Keratinocyte (primary cell): ENCODE results near the gene TMCC2. TPM values are rescaled to one million over a fixed set of nuclear protein-coding genes. Genes with fewer than 3 reads are reported as not detected.
A peak's percentile ranks its signal among the peaks of the same experiment; 100 is the strongest.

Experiments used
- DNase-seq: peaks from one replicate; pipeline ENCODE4 v3.0.0-alpha.2; 2011; ENCODE audit warnings: low read depth, missing footprints, low spot score
- FAIRE-seq: peaks from 2 replicates; lab custom pipeline; 2011; peaks lifted over from hg19 to GRCh38; lab: Jason Lieb, UNC
- H2AFZ ChIP-seq: 2 replicates; pipeline ENCODE4 v1.6.0; 2012; ENCODE audit warnings: low read length, control low read depth, inconsistent platforms; ENCODE audit not compliant: control insufficient read depth
- H3K27ac ChIP-seq: 2 replicates; pipeline ENCODE4 v1.5.1; 2011; ENCODE audit warnings: low read length; ENCODE audit not compliant: control insufficient read depth, insufficient read depth
- H3K27me3 ChIP-seq: 3 replicates; pipeline ENCODE4 v1.6.0; 2011; ENCODE audit warnings: low read length; ENCODE audit not compliant: control insufficient read depth, insufficient read depth; ENCODE audit errors: extremely low read depth
- H3K36me3 ChIP-seq, 2 experiments: 2 replicates in 1 of 2; 3 replicates in 1 of 2; pipeline ENCODE4 v1.5.1; 2011; ENCODE audit warnings: low read length in 2 of 2, mild to moderate bottlenecking in 1 of 2; ENCODE audit not compliant: control insufficient read depth in 2 of 2, insufficient read depth in 2 of 2; ENCODE audit errors: extremely low read depth in 1 of 2
- H3K4me1 ChIP-seq: 3 replicates; pipeline ENCODE4 v1.5.1; 2011; ENCODE audit warnings: low read length; ENCODE audit not compliant: control insufficient read depth, insufficient read depth; ENCODE audit errors: extremely low read depth
- H3K4me2 ChIP-seq: 3 replicates; pipeline ENCODE4 v1.6.0; 2011; ENCODE audit warnings: low read depth, low read length; ENCODE audit not compliant: control insufficient read depth, insufficient read depth; ENCODE audit errors: extremely low read depth
- H3K4me3 ChIP-seq, 3 experiments: fragments of 200-600 bp in 1 of 3; sonication (generic) in 1 of 3; 2 replicates in 2 of 3; 3 replicates in 1 of 3; pipeline ENCODE4 v1.5.1; 2011 to 2016; ENCODE audit warnings: low read length in 3 of 3, mild to moderate bottlenecking in 3 of 3, control low read depth in 2 of 3, inconsistent platforms in 1 of 3, low read depth in 1 of 3, mixed read lengths in 1 of 3, mixed run types in 1 of 3, moderate library complexity in 1 of 3; ENCODE audit not compliant: control insufficient read depth in 2 of 3, insufficient read depth in 2 of 3; ENCODE audit errors: extremely low read depth in 1 of 3
- H3K79me2 ChIP-seq: 2 replicates; pipeline ENCODE4 v1.6.0; 2012; ENCODE audit warnings: low read length; ENCODE audit not compliant: control insufficient read depth, insufficient read depth
- H3K9ac ChIP-seq: 3 replicates; pipeline ENCODE4 v1.6.0; 2011; ENCODE audit warnings: low read length; ENCODE audit not compliant: control insufficient read depth, insufficient read depth; ENCODE audit errors: extremely low read depth
- H3K9me1 ChIP-seq: 3 replicates; pipeline ENCODE4 v1.6.0; 2011; ENCODE audit warnings: low read length; ENCODE audit not compliant: control insufficient read depth, insufficient read depth; ENCODE audit errors: extremely low read depth
- H3K9me3 ChIP-seq: 2 replicates; pipeline ENCODE4 v1.5.1; 2012; ENCODE audit warnings: low read depth, low read length; ENCODE audit not compliant: control insufficient read depth
- H4K20me1 ChIP-seq: 3 replicates; pipeline ENCODE4 v1.6.0; 2011; ENCODE audit warnings: low read length; ENCODE audit not compliant: control insufficient read depth, insufficient read depth; ENCODE audit errors: extremely low read depth
- CTCF ChIP-seq, 3 experiments: IDR thresholded peaks in 1 of 3; conservative IDR thresholded peaks in 1 of 3; optimal IDR thresholded peaks in 1 of 3; 2 replicates in 2 of 3; 3 replicates in 1 of 3; pipeline versions ENCODE3 to v1.5.1; 2011; ENCODE audit warnings: low read length in 3 of 3, mild to moderate bottlenecking in 3 of 3, moderate library complexity in 2 of 3, control low read depth in 1 of 3, inconsistent platforms in 1 of 3; ENCODE audit not compliant: insufficient read depth in 2 of 3; ENCODE audit errors: extremely low read depth in 1 of 3
- EZH2 ChIP-seq: IDR thresholded peaks from one replicate; pipeline ENCODE4 v1.6.1; 2012; ENCODE audit warnings: inconsistent platforms, mild to moderate bottlenecking, low read length, moderate library complexity
- dilution Hi-C: fragments of 300-500 bp; cut with MboI; formaldehyde crosslinking; loops from one replicate; pipeline ENCODE4 v1.7.0; 2020; ENCODE audit warnings: low sequenced_read_pairs; ENCODE audit not compliant: extremely low pct_ligation_motif_present
- polyA plus RNA-seq, 5 experiments: library from polyadenylated mRNA; depleted of rRNA in 3 of 5; stranded (reverse) in 3 of 5; stranded (forward) in 1 of 5; unstranded in 1 of 5; fragments of >200 nt; gene quantifications; 1 replicate in 1 of 5; 2 replicates in 3 of 5; 3 replicates in 1 of 5; pipeline versions ENCODE4 v1.2.1 to v1.2.3, GENCODE V29; 2011 to 2012; ENCODE audit warnings: missing spikeins in 2 of 5, low read depth in 1 of 5, low replicate concordance in 1 of 5

Gene TMCC2
- polyA plus RNA-seq, 1 donor (not counting 4 experiments of a cell fraction or from before 2014, with no cell fraction given) = 0.60 TPM

- dilution Hi-C loops = no loop called here
- TF ChIP-seq CTCF (optimal IDR thresholded peaks at IDR 0.05 in 1 of 3, IDR thresholded peaks at IDR 0.05 in 1 of 3, conservative IDR thresholded peaks at IDR 0.05 in 1 of 3; ENCODE audit: extremely low read depth in 1 of 3, insufficient read depth in 2 of 3, low read length in 3 of 3) = no peak
- TF ChIP-seq EZH2 = no peak
- peak within 1 kb of the TSS; percentile 65 to 93 (median 91) for H3K4me3 ChIP-seq
- H3K27ac ChIP-seq = peak within 1 kb of the TSS; percentile 87
- H3K79me2 ChIP-seq = peaks cover 24% of the 10 kb centered on the region
- H3K9ac ChIP-seq = peak within 1 kb of the TSS; percentile 89
- H3K4me2 ChIP-seq = peak within 1 kb of the TSS; percentile 71
- DNase-seq (peak; percentile 40), FAIRE-seq (no peak)
- H4K20me1 ChIP-seq = no peaks in the 10 kb centered on the region
- no peaks in the 10 kb centered on the region for H3K9me3 ChIP-seq
- no peaks in the 10 kb centered on the region for H3K9me1 ChIP-seq
- no peaks in the 10 kb centered on the region for H3K27me3 ChIP-seq
- no peaks in the 10 kb centered on the region for H3K36me3 ChIP-seq
- H2AFZ ChIP-seq = peak within 1 kb of the TSS; percentile 95
- peaks cover 4% of the 10 kb centered on the region for H3K4me1 ChIP-seq
These were observed 16.4 kb upstream of the TMCC2 start, which contains the start of gene DSTYK for GRCh38 chr1:205211169-205211838. TSS of gene DSTYK (minus strand) at chr1:205211702. CDS start at chr1:205211535, 167 bp downstream.

GRCh38 chr1:205211839-205212536 is 15.8 kb upstream of the TMCC2 start:
- H3K79me2 ChIP-seq = peaks cover 21% of the 10 kb centered on the region
- H2AFZ ChIP-seq = peak overlapping the region; percentile 95
- no peak overlapping the region for H3K27ac ChIP-seq
- H3K9me3 ChIP-seq = no peaks in the 10 kb centered on the region
- TF ChIP-seq CTCF (optimal IDR thresholded peaks at IDR 0.05 in 1 of 3, IDR thresholded peaks at IDR 0.05 in 1 of 3, conservative IDR thresholded peaks at IDR 0.05 in 1 of 3; ENCODE audit: extremely low read depth in 1 of 3, insufficient read depth in 2 of 3, low read length in 3 of 3) (no peak), EZH2 (no peak)
- peak overlapping the region in 2 of 3 experiments; percentile 65 to 91 for H3K4me3 ChIP-seq
- no peak for FAIRE-seq
- DNase-seq = no peak
- no peaks in the 10 kb centered on the region for H3K27me3 ChIP-seq
- no peaks in the 10 kb centered on the region for H3K9me1 ChIP-seq
- H4K20me1 ChIP-seq = no peaks in the 10 kb centered on the region
- peak overlapping the region; percentile 89 for H3K9ac ChIP-seq
- peak overlapping the region; percentile 43 for H3K4me2 ChIP-seq
- dilution Hi-C loops = no loop called here
- peaks cover 4% of the 10 kb centered on the region for H3K4me1 ChIP-seq
- no peaks in the 10 kb centered on the region for H3K36me3 ChIP-seq
